HEK293T (cell line): ENCODE measurements around the gene HOXA13.

ENCODE experiments used
- CTCF ChIA-PET: fragments of 350-600 bp; formaldehyde crosslinking; extraction: SDS; loops from one replicate; lab custom pipeline; 2021; ENCODE audit warnings: antibody characterized with exemption, inconsistent platforms; lab: Yijun Ruan, JAX
- POLR2A ChIA-PET: fragments of 350-600 bp; formaldehyde crosslinking; extraction: SDS; loops from one replicate; lab custom pipeline; 2020; ENCODE audit warnings: antibody characterized with exemption, inconsistent platforms; lab: Yijun Ruan, JAX
- DNase-seq: peaks from one replicate; pipeline ENCODE4 v3.0.0; 2012; ENCODE audit warnings: mixed read lengths; ENCODE audit errors: extremely low spot score
- ARNT ChIP-seq: fragments of 450-650 bp; IDR thresholded peaks from 2 replicates; pipeline ENCODE4 v1.6.1; 2017; ENCODE audit warnings: mild to moderate bottlenecking
- BHLHE40 ChIP-seq: fragments of 450-650 bp; IDR thresholded peaks from 2 replicates; pipeline ENCODE4 v1.6.1; 2016; ENCODE audit warnings: mild to moderate bottlenecking, moderate library complexity, borderline replicate concordance
- CTBP1 ChIP-seq: fragments of 450-650 bp; IDR thresholded peaks from 2 replicates; pipeline ENCODE4 v1.6.1; 2016; ENCODE audit warnings: borderline replicate concordance
- ELF4 ChIP-seq: fragments of 450-650 bp; IDR thresholded peaks from 2 replicates; pipeline ENCODE4 v1.6.1; 2017; ENCODE audit warnings: antibody characterized with exemption
- FOXA1 ChIP-seq: fragments of 450-650 bp; IDR thresholded peaks from 2 replicates; pipeline ENCODE4 v1.6.1; 2016; ENCODE audit warnings: mild to moderate bottlenecking
- FOXK2 ChIP-seq: fragments of 450-650 bp; IDR thresholded peaks from 2 replicates; pipeline ENCODE4 v1.6.1; 2016; ENCODE audit warnings: mild to moderate bottlenecking
- FOXM1 ChIP-seq: fragments of 450-650 bp; IDR thresholded peaks from 2 replicates; pipeline ENCODE4 v1.6.1; 2017; ENCODE audit warnings: mild to moderate bottlenecking, borderline replicate concordance
- HDGF ChIP-seq: fragments of 450-650 bp; IDR thresholded peaks from 2 replicates; pipeline ENCODE4 v1.6.1; 2017; ENCODE audit warnings: antibody characterized with exemption, borderline replicate concordance
- L3MBTL2 ChIP-seq: fragments of 450-650 bp; conservative IDR thresholded peaks from 2 replicates; pipeline ENCODE4 v1.6.1; 2016; ENCODE audit warnings: mild to moderate bottlenecking
- LEF1 ChIP-seq: fragments of 450-650 bp; IDR thresholded peaks from 2 replicates; pipeline ENCODE4 v1.6.1; 2017; ENCODE audit warnings: mild to moderate bottlenecking, borderline replicate concordance
- NFRKB ChIP-seq: fragments of 450-650 bp; IDR thresholded peaks from 2 replicates; pipeline ENCODE4 v1.6.1; 2016; ENCODE audit warnings: mild to moderate bottlenecking, moderate library complexity
- PKNOX1 ChIP-seq: fragments of 450-650 bp; IDR thresholded peaks from 2 replicates; pipeline ENCODE4 v1.6.1; 2016
- SP1 ChIP-seq: fragments of 450-650 bp; IDR thresholded peaks from 2 replicates; pipeline ENCODE4 v1.6.1; 2017
- SUZ12 ChIP-seq: fragments of 450-650 bp; IDR thresholded peaks from 2 replicates; pipeline ENCODE4 v1.6.1; 2016; ENCODE audit warnings: mild to moderate bottlenecking
- TARDBP ChIP-seq: fragments of 450-650 bp; IDR thresholded peaks from 2 replicates; pipeline ENCODE4 v1.6.1; 2016

The HOXA13 gene

GRCh38 chr7:27175626-27176523 lies 24.0 kb downstream of the HOXA13 start:
- no peak for DNase-seq
- CTCF ChIA-PET: interaction anchor here (1.0 to 2.3 kb wide), 4 partner anchors 17 to 79 kb away, joined by 3 to 8 read pairs (median 4); partner anchors contain the start of gene HOXA5
- no peak for TF ChIP-seq SUZ12
- TF ChIP-seq L3MBTL2: no peak; the same call in 1 of the 2 replicates
- POLR2A ChIA-PET: interaction anchor here (1.0 to 13.6 kb wide), 10 partner anchors 10 to 978 kb away, joined by 3 to 367 read pairs (median 4); partner anchors contain the start of genes CBX3, HNRNPA2B1, HOXA11 and HOXA3

- TF ChIP-seq PKNOX1: no peak
- ChIA-PET POLR2A (interaction anchor here (0.7 to 13.6 kb wide), 10 partner anchors 10 to 979 kb away, joined by 3 to 367 read pairs (median 4); partner anchors contain the start of genes CBX3, HOXA11, HOXA3 and HOXA5), CTCF (interaction anchor here (1.1 to 2.3 kb wide), 4 partner anchors 12 to 31 kb away, joined by 3 to 8 read pairs (median 4); partner anchors contain the start of gene HOXA5)
- DNase-seq: no peak
Observed at GRCh38 chr7:27174874-27175625, 24.8 kb downstream of the HOXA13 start.

GRCh38 chr7:27173956-27174873 lies 25.7 kb downstream of the HOXA13 start, which contains the start of gene HOXA10:
HOXA10 (minus strand) TSS chr7:27174320; CDS start chr7:27174306, 14 bp downstream.
- ChIA-PET POLR2A (interaction anchor here (0.7 to 13.6 kb wide), 10 partner anchors 9 to 978 kb away, joined by 3 to 367 read pairs (median 5); partner anchors contain the start of genes CBX3, HNRNPA2B1, HOXA11 and HOXA3), CTCF (interaction anchor here (1.1 to 2.1 kb wide), 3 partner anchors 12 to 30 kb away, joined by 3 to 5 read pairs (median 3); partner anchors contain the start of gene HOXA5)
- DNase-seq: peak; percentile 39
- no peak for TF ChIP-seq NFRKB
- TF ChIP-seq FOXM1: no peak
- TF ChIP-seq L3MBTL2: no peak
- no peak for TF ChIP-seq HDGF
- TF ChIP-seq FOXA1: no peak
- no peak for TF ChIP-seq LEF1
- no peak for TF ChIP-seq FOXK2
- TF ChIP-seq BHLHE40: no peak
- TF ChIP-seq TARDBP: no peak
- no peak for TF ChIP-seq SUZ12
- TF ChIP-seq SP1: no peak
- no peak for TF ChIP-seq CTBP1

- TF ChIP-seq TARDBP: no peak
- no peak for TF ChIP-seq FOXA1
- no peak for TF ChIP-seq PKNOX1
- no peak for TF ChIP-seq ELF4
- peak; percentile 11; the same call in 1 of the 2 replicates for TF ChIP-seq LEF1
- TF ChIP-seq HDGF: no peak
- CTCF ChIA-PET: no interaction called here
- POLR2A ChIA-PET: interaction anchor here (0.8 to 13.6 kb wide), 9 partner anchors 11 to 981 kb away, joined by 3 to 367 read pairs (median 4); partner anchors contain the start of genes CBX3, HNRNPA2B1, HOXA11 and HOXA3
- DNase-seq: no peak
Observed at GRCh38 chr7:27173511-27173955, 26.4 kb downstream of the HOXA13 start.

GRCh38 chr7:27172823-27173510 lies 26.9 kb downstream of the HOXA13 start:
- ChIA-PET CTCF (interaction anchor here (0.7 kb wide), 1 partner anchor 22 kb away, joined by 3 read pairs; no protein-coding TSS in a partner anchor), POLR2A (interaction anchor here (0.8 to 13.6 kb wide), 11 partner anchors 10 to 980 kb away, joined by 3 to 367 read pairs (median 4); partner anchors contain the start of genes CBX3, HNRNPA2B1, HOXA11 and HOXA3)
- no peak for DNase-seq
- TF ChIP-seq ARNT (0 out of 2 replicates have a peak, but pooled peaks have one; percentile 3), ELF4 (no peak), FOXA1 (no peak), CTBP1 (peak; percentile 90; the same call in 1 of the 2 replicates), FOXM1 (no peak), FOXK2 (no peak), SP1 (no peak), PKNOX1 (0 out of 2 replicates have a peak, but pooled peaks have one; percentile 26), SUZ12 (no peak), HDGF (no peak), L3MBTL2 (no peak), BHLHE40 (no peak)
